Subcutaneous abdominal adipose tissue (tissue), 5 donors: ENCODE results near the gene CGN.

Experiments used
- H3K27ac ChIP-seq: one replicate; pipeline ENCODE4 v1.7.0; 2013; ENCODE audit warnings: low read depth, mild to moderate bottlenecking, inconsistent platforms, low read length, moderate library complexity
- H3K27me3 ChIP-seq, 5 donors: one replicate each; pipeline ENCODE4 v1.7.0; 2013; ENCODE audit warnings: low read length in 5 of 5, inconsistent platforms in 1 of 5; ENCODE audit not compliant: control insufficient read depth in 5 of 5, insufficient read depth in 4 of 5
- H3K36me3 ChIP-seq, 5 donors: one replicate each; pipeline ENCODE4 v1.7.0; 2013; ENCODE audit warnings: low read length in 5 of 5; ENCODE audit not compliant: control insufficient read depth in 5 of 5, insufficient read depth in 5 of 5
- H3K4me1 ChIP-seq, 5 donors: one replicate each; pipeline ENCODE4 v1.7.0; 2013; ENCODE audit warnings: low read length in 5 of 5, mild to moderate bottlenecking in 3 of 5, moderate library complexity in 1 of 5; ENCODE audit not compliant: control insufficient read depth in 5 of 5, insufficient read depth in 5 of 5
- H3K4me3 ChIP-seq, 5 donors: one replicate each; pipeline ENCODE4 v1.7.0; 2013; ENCODE audit warnings: low read length in 5 of 5, low read depth in 1 of 5
- H3K9ac ChIP-seq, 5 donors: one replicate each; pipeline ENCODE4 v1.7.0; 2013; ENCODE audit warnings: low read length in 5 of 5, mild to moderate bottlenecking in 4 of 5, moderate library complexity in 3 of 5
- H3K9me3 ChIP-seq, 5 donors: one replicate each; pipeline ENCODE4 v1.7.0; 2013; ENCODE audit warnings: low read length in 5 of 5; ENCODE audit not compliant: control insufficient read depth in 5 of 5
- donor health status: healthy.
- donor health status: healthy.
- donor health status: healthy.
- donor health status: healthy.
- donor health status: healthy.

The CGN gene

GRCh38 chr1:151534662-151535278 is 23.6 kb downstream of the CGN start:
- Histone ChIP-seq H3K9ac (no peak overlapping the region), H3K9me3 (no peaks in the 10 kb centered on the region), H3K4me1 (peaks cover 5 to 7% (median 6%) of the 10 kb centered on the region in 5 donors), H3K36me3 (no peaks in the 10 kb centered on the region), H3K4me3 (no peak overlapping the region), H3K27me3 (peaks cover 0 to 8% (median 4%) of the 10 kb centered on the region in 5 donors), H3K27ac (no peak overlapping the region)

- H3K27ac ChIP-seq = no peak overlapping the region
- no peak overlapping the region for H3K4me3 ChIP-seq
- H3K27me3 ChIP-seq = no peaks in the 10 kb centered on the region
- no peaks in the 10 kb centered on the region for H3K36me3 ChIP-seq
- peaks cover 6 to 15% (median 11%) of the 10 kb centered on the region in 5 donors for H3K4me1 ChIP-seq
- no peaks in the 10 kb centered on the region for H3K9me3 ChIP-seq
- H3K9ac ChIP-seq = no peak overlapping the region
Observed at GRCh38 chr1:151535326-151536271, 24.4 kb downstream of the CGN start.

GRCh38 chr1:151536499-151536898 is 25.3 kb downstream of the CGN start:
- no peak overlapping the region for H3K4me3 ChIP-seq
- H3K4me1 ChIP-seq = peaks cover 7 to 24% (median 20%) of the 10 kb centered on the region in 5 donors
- H3K36me3 ChIP-seq = no peaks in the 10 kb centered on the region
- H3K9ac ChIP-seq = no peak overlapping the region
- H3K27ac ChIP-seq = no peak overlapping the region
- no peaks in the 10 kb centered on the region for H3K9me3 ChIP-seq
- no peaks in the 10 kb centered on the region for H3K27me3 ChIP-seq

GRCh38 chr1:151537112-151537511 is 25.9 kb downstream of the CGN start:
- Histone ChIP-seq H3K4me1 (peaks cover 7 to 28% (median 26%) of the 10 kb centered on the region in 5 donors), H3K27me3 (no peaks in the 10 kb centered on the region), H3K4me3 (no peak overlapping the region), H3K36me3 (no peaks in the 10 kb centered on the region), H3K9ac (no peak overlapping the region), H3K27ac (no peak overlapping the region), H3K9me3 (no peaks in the 10 kb centered on the region)

- peaks cover 9 to 43% (median 34%) of the 10 kb centered on the region in 5 donors for H3K4me1 ChIP-seq
- peak overlapping the region; percentile 65 for H3K27ac ChIP-seq
- no peaks in the 10 kb centered on the region for H3K27me3 ChIP-seq
- peak overlapping the region; percentile 75 to 87 (median 84) for H3K4me3 ChIP-seq
- no peak overlapping the region for H3K9ac ChIP-seq
- H3K36me3 ChIP-seq = no peaks in the 10 kb centered on the region
- H3K9me3 ChIP-seq = no peaks in the 10 kb centered on the region
Observed at GRCh38 chr1:151539321-151540020, 28.3 kb downstream of the CGN start.

- Histone ChIP-seq H3K9me3 (no peaks in the 10 kb centered on the region), H3K4me3 (peak within 1 kb of the TSS; percentile 82 to 87 (median 84)), H3K36me3 (no peaks in the 10 kb centered on the region), H3K9ac (peak within 1 kb of the TSS; percentile 65 to 81 (median 73)), H3K27ac (peak within 1 kb of the TSS; percentile 65), H3K4me1 (peaks cover 9 to 43% (median 34%) of the 10 kb centered on the region in 5 donors), H3K27me3 (no peaks in the 10 kb centered on the region)
Observed at GRCh38 chr1:151540021-151540981, 29.1 kb downstream of the CGN start, which contains the start of gene TUFT1. TUFT1 (plus strand) TSS chr1:151540309; CDS start chr1:151540367, 58 bp downstream.

GRCh38 chr1:151540982-151541377 is 29.8 kb downstream of the CGN start:
- Histone ChIP-seq H3K9me3 (no peaks in the 10 kb centered on the region), H3K9ac (peak overlapping the region; percentile 65 to 81 (median 73)), H3K4me1 (peaks cover 9 to 48% (median 34%) of the 10 kb centered on the region in 5 donors), H3K27ac (peak overlapping the region; percentile 65), H3K27me3 (no peaks in the 10 kb centered on the region), H3K4me3 (peak overlapping the region; percentile 82 to 87 (median 84)), H3K36me3 (no peaks in the 10 kb centered on the region)

- Histone ChIP-seq H3K4me3 (peak overlapping the region in 4 of 5 donors; percentile 82 to 87 (median 84)), H3K9ac (peak overlapping the region in 1 of 5 donors; percentile 81), H3K4me1 (peaks cover 9 to 56% (median 36%) of the 10 kb centered on the region in 5 donors), H3K27ac (no peak overlapping the region), H3K9me3 (no peaks in the 10 kb centered on the region), H3K36me3 (no peaks in the 10 kb centered on the region), H3K27me3 (no peaks in the 10 kb centered on the region)
Observed at GRCh38 chr1:151541752-151542151, 30.6 kb downstream of the CGN start.

- Histone ChIP-seq H3K36me3 (no peaks in the 10 kb centered on the region), H3K4me1 (peaks cover 9 to 66% (median 45%) of the 10 kb centered on the region in 5 donors), H3K9ac (peak overlapping the region in 1 of 5 donors; percentile 39), H3K27ac (peak overlapping the region; percentile 71), H3K9me3 (no peaks in the 10 kb centered on the region), H3K4me3 (no peak overlapping the region), H3K27me3 (no peaks in the 10 kb centered on the region)
Observed at GRCh38 chr1:151542710-151543129, 31.5 kb downstream of the CGN start.
